Measurements from ENCODE around the gene CTSF.

The CTSF gene

DNA sequence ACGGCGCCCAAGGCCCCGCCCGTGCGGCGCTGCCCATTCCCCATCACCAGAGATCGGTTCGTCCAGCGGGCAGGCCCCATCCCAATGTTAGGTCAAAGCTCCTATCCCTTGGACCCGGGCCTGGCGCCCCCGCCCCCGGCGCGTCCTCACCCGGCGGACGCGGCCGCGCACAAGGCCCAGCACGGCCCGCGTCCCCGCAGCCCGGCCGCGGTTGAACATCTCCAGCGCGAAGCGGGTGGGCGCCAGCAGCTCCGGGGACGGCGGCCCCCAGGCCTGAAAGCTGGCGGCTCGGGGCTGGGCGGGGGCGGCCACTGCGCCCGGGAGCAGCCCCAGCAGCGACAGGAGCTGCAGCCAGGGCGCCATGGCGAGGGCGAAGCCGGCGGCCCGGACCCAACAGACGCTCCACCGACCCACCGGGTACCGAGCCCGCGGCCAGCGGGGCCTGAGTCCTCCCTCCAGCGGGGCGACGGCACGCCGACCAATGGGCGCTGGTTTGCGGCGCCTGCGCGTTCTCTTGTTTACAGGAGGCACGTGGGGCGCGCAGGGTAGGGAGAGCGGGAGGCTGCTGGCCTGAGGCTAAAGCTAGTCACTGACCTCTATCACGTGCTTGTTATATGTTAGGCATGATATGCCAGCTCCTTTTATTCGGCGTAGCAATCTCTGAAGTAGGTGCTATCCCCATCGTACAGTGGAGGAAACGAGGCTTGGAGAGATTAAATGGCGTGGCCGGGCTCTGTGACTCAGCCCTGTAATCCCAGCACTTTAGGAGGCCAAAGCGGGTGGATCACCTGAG lies at the start of gene CTSF:
Gene CTSF, minus strand, starts transcription at position 483 of the 793 bp plus-strand sequence. Its CDS starts 120 bp downstream, at position 363.
- Histone ChIP-seq H3K4me3 (peak within 1 kb of the TSS; percentile 78), H3K9ac (ENCODE audit: insufficient read length) (no peak within 1 kb of the TSS)

DNA sequence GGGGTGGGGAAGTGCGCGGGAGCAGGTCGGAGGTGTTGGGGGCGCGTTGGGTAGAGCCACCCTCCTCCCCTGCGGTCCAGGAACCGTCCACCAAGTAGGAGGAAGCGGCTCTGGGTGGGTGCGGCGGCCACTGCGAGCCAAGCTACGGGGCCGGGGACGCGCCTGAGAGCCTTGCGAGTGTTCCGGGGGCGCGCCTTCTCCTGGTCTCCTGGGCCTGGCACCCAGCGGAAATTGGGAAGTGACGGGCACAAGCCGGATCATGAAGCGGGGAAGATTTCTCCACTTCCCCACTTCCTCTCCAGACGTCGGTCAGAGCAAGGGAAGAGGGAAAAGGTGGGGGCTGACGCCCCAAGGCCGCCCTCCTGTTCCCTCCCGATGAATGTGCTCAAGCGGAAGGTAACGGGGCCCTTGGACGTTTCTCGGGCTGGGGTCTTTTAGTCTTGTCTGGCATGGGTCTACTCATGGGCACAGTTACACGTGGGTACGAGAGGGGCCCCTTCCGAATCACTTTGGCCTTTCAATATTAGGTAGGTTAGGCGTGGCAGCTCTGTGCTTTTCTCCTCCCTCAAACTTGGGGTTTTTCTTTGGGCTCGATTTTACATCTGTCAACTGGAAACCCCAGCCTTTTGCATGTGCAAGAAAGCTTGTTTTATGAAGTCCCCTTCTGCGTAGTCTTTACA lies 48.9 kb upstream of the CTSF start:
- H3K36me3 ChIP-seq (ENCODE audit: insufficient read depth, low read length), result peaks cover 45% of the 10 kb centered on the region
- H3K9ac ChIP-seq (ENCODE audit: insufficient read length), result peak overlapping the region; percentile 96
- H3K4me3 ChIP-seq, result peak overlapping the region; percentile 98
- no peak overlapping the region for H3K27ac ChIP-seq
- H3K9me3 ChIP-seq (ENCODE audit: low read depth, low read length), result no peaks in the 10 kb centered on the region
- TF ChIP-seq EZH2 (IDR thresholded peaks at IDR 0.05), result no peak
- no peak for TF ChIP-seq POLR2AphosphoS5 (IDR thresholded peaks at IDR 0.05; ENCODE audit: borderline replicate concordance, low read depth, low read length)
- no peak for TF ChIP-seq FOXP2 (optimal IDR thresholded peaks at IDR 0.05; ENCODE audit: control extremely low read depth, extremely low read length, insufficient read depth)
- no peak for DNase-seq (ENCODE audit: low read depth, low spot score)

More for the DNA sequence above, at the start of gene CTSF:
- Histone ChIP-seq H3K9me3 (ENCODE audit: low read depth, low read length) (no peaks in the 10 kb centered on the region), H3K36me3 (ENCODE audit: insufficient read depth, low read length) (no peaks in the 10 kb centered on the region), H3K27ac (no peak within 1 kb of the TSS)
- TF ChIP-seq EZH2 (IDR thresholded peaks at IDR 0.05), result no peak
- TF ChIP-seq FOXP2 (optimal IDR thresholded peaks at IDR 0.05; ENCODE audit: control extremely low read depth, extremely low read length, insufficient read depth), result no peak
- peak; percentile 64; the same call in 1 of the 2 replicates for TF ChIP-seq POLR2AphosphoS5 (IDR thresholded peaks at IDR 0.05; ENCODE audit: borderline replicate concordance, low read depth, low read length)
- DNase-seq (ENCODE audit: low read depth, low spot score), result no peak

DNA sequence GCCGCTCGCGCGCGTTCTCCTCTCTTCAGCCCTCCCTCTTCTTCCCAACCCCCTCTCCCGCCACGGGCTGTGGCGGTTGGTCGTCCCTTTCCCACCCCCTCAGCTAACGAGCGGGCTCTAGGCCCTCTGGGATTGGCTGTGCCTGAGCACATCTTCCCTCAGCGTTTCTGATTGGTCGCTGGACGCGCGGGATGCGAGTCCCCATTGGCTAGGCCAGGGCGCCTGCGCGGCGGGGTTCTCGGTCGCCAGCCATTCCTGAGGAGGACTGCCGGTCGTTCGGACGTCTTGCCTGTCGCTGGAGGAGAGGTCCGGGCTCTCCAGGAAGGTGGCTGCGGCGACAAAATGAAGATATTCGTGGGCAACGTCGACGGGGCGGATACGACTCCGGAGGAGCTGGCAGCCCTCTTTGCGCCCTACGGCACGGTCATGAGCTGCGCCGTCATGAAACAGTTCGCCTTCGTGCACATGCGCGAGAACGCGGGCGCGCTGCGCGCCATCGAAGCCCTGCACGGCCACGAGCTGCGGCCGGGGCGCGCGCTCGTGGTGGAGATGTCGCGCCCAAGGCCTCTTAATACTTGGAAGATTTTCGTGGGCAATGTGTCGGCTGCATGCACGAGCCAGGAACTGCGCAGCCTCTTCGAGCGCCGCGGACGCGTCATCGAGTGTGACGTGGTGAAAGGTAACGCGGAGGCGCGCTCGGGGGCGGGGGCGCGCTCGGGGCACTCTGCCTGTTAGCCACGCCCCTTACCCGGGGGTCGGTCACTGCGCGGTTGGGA lies 48.2 kb upstream of the CTSF start, which contains the start of gene RBM14:
Gene RBM14, plus strand, starts transcription at position 252 of the 776 bp plus-strand sequence. Its CDS starts 91 bp downstream, at position 343.
- TF ChIP-seq EZH2 (IDR thresholded peaks at IDR 0.05) (no peak), POLR2AphosphoS5 (IDR thresholded peaks at IDR 0.05; ENCODE audit: borderline replicate concordance, low read depth, low read length) (peak; percentile 99), FOXP2 (optimal IDR thresholded peaks at IDR 0.05; ENCODE audit: control extremely low read depth, extremely low read length, insufficient read depth) (peak; percentile 48)
- peak; percentile 96 for DNase-seq (ENCODE audit: low read depth, low spot score)

GRCh38 chr11:66614073-66614472 lies 45.7 kb upstream of the CTSF start:
- TF ChIP-seq FOXP2 (optimal IDR thresholded peaks at IDR 0.05; ENCODE audit: control extremely low read depth, extremely low read length, insufficient read depth) (no peak), POLR2AphosphoS5 (IDR thresholded peaks at IDR 0.05; ENCODE audit: borderline replicate concordance, low read depth, low read length) (no peak), EZH2 (IDR thresholded peaks at IDR 0.05) (no peak)
- DNase-seq (ENCODE audit: low read depth, low spot score), result no peak
- peaks cover 19% of the 10 kb centered on the region for H3K36me3 ChIP-seq (ENCODE audit: insufficient read depth, low read length)
- H3K4me3 ChIP-seq, result no peak overlapping the region
- no peaks in the 10 kb centered on the region for H3K9me3 ChIP-seq (ENCODE audit: low read depth, low read length)
- no peak overlapping the region for H3K9ac ChIP-seq (ENCODE audit: insufficient read length)
- H3K27ac ChIP-seq, result no peak overlapping the region

More for the DNA sequence above, 48.2 kb upstream of the CTSF start, which contains the start of gene RBM14:
- Histone ChIP-seq H3K36me3 (ENCODE audit: insufficient read depth, low read length) (peaks cover 38% of the 10 kb centered on the region), H3K9me3 (ENCODE audit: low read depth, low read length) (no peaks in the 10 kb centered on the region), H3K27ac (peak within 1 kb of the TSS; percentile 98), H3K9ac (ENCODE audit: insufficient read length) (peak within 1 kb of the TSS; percentile 99), H3K4me3 (peak within 1 kb of the TSS; percentile 98)

GRCh38 chr11:66612458-66612857 lies 44.1 kb upstream of the CTSF start:
- Histone ChIP-seq H3K4me3 (no peak overlapping the region), H3K27ac (no peak overlapping the region), H3K9me3 (ENCODE audit: low read depth, low read length) (no peaks in the 10 kb centered on the region), H3K9ac (ENCODE audit: insufficient read length) (no peak overlapping the region), H3K36me3 (ENCODE audit: insufficient read depth, low read length) (peaks cover 3% of the 10 kb centered on the region)
- TF ChIP-seq EZH2 (IDR thresholded peaks at IDR 0.05), result no peak
- TF ChIP-seq POLR2AphosphoS5 (IDR thresholded peaks at IDR 0.05; ENCODE audit: borderline replicate concordance, low read depth, low read length), result no peak
- no peak for TF ChIP-seq FOXP2 (optimal IDR thresholded peaks at IDR 0.05; ENCODE audit: control extremely low read depth, extremely low read length, insufficient read depth)
- DNase-seq (ENCODE audit: low read depth, low spot score), result no peak

DNA sequence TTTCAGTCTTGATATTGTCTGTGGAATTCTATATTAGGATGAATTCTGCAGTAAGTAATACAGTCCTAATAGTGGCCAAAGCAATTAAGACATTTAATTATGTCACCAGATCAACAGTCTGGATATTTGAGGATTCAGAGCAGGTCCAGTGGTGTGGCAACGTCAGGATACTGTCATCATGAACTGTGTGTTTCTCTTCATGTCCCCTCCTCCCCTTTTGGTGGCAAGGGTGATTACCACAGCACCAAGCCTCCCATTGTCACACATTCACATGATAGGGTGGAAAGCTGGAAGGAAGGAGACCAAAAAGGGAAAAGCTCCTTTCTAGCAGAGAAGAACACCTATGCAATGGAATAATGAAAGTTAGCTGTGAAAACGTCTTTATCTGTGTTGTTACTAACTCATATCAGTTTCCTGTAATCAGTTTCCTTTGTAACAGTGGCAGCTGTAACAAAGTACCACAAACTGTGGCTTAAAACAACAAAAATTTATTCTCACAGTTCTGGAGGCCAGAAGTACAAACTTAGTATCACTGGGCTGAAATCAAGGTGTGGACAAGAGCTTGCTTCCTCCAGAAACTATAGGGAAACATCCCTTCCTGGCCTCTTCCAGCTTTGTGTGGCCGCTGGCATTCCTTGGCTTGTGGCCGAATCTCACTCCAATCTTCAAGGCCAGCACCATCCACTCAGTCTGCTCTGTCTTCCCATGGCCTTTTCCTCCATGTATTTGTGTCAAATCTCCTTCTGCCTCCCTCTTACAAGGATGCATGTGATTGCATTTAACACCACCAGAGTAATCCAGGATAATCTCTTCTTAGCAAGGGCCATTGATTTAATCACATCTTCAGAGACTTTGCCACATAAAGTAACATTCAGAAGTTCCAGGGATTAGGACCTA lies 41.6 kb upstream of the CTSF start:
- DNase-seq (ENCODE audit: low read depth, low spot score), result no peak
- H3K27ac ChIP-seq, result no peak overlapping the region
- H3K9ac ChIP-seq (ENCODE audit: insufficient read length), result no peak overlapping the region
- TF ChIP-seq EZH2 (IDR thresholded peaks at IDR 0.05) (no peak), FOXP2 (optimal IDR thresholded peaks at IDR 0.05; ENCODE audit: control extremely low read depth, extremely low read length, insufficient read depth) (no peak), POLR2AphosphoS5 (IDR thresholded peaks at IDR 0.05; ENCODE audit: borderline replicate concordance, low read depth, low read length) (no peak)
- peaks cover 8% of the 10 kb centered on the region; the same call in 1 of the 2 replicates for H3K36me3 ChIP-seq (ENCODE audit: insufficient read depth, low read length)
- no peak overlapping the region for H3K4me3 ChIP-seq
- no peaks in the 10 kb centered on the region for H3K9me3 ChIP-seq (ENCODE audit: low read depth, low read length)
